Activated CD4-positive, alpha-beta T cell treated with anti-CD3 and anti-CD28 coated beads, Interleukin-2, Interleukin-4, amounts not matched to agents 100 ng/mL and 50 ng/mL, durations not matched to agents 16 hours and 8 hours (primary cell): ENCODE measurements around the gene RASL10A.
A peak's percentile ranks its signal among the peaks of the same experiment; 100 is the strongest.
"Not testable (repeated sequence)": the region's sequence is repeated elsewhere in the genome, so short reads cannot be mapped to it uniquely, and the experiment has no call there.

Experiments
- DNase-seq: peaks from one replicate; pipeline ENCODE4 v3.0.0-alpha.2; 2020; ENCODE audit warnings: low spot score

The RASL10A gene

GRCh38 chr22:29315286-29316140 lies at the start of gene RASL10A:
Gene RASL10A, minus strand, starts transcription at chr22:29315697. Its CDS starts 451 bp downstream, at chr22:29315246.
- DNase-seq = no peak

- no peak for DNase-seq
These were observed 44.0 kb upstream of the RASL10A start for GRCh38 chr22:29359469-29359868.

- not testable (repeated sequence) for DNase-seq
These were observed 41.8 kb upstream of the RASL10A start for GRCh38 chr22:29357193-29357890.

GRCh38 chr22:29353860-29354259 lies 38.4 kb upstream of the RASL10A start:
- no peak for DNase-seq

- no peak for DNase-seq
These were observed 37.8 kb upstream of the RASL10A start for GRCh38 chr22:29353286-29353685.

- DNase-seq = no peak
These were observed 37.3 kb upstream of the RASL10A start for GRCh38 chr22:29352778-29353177.

- no peak for DNase-seq
These were observed 36.4 kb upstream of the RASL10A start for GRCh38 chr22:29351891-29352290.

- DNase-seq = no peak
These were observed 35.5 kb upstream of the RASL10A start for GRCh38 chr22:29351042-29351441.

GRCh38 chr22:29348956-29349355 lies 33.5 kb upstream of the RASL10A start:
- no peak for DNase-seq

GRCh38 chr22:29348041-29348440 lies 32.5 kb upstream of the RASL10A start:
- no peak for DNase-seq

- no peak for DNase-seq
These were observed 31.2 kb upstream of the RASL10A start for GRCh38 chr22:29346659-29347058.

- DNase-seq = no peak
These were observed 30.4 kb upstream of the RASL10A start for GRCh38 chr22:29345932-29346331.

- not testable (repeated sequence) for DNase-seq
These were observed 29.4 kb upstream of the RASL10A start for GRCh38 chr22:29344889-29345288.

- no peak for DNase-seq
These were observed 28.6 kb upstream of the RASL10A start for GRCh38 chr22:29344137-29344536.

GRCh38 chr22:29343313-29343805 lies 27.9 kb upstream of the RASL10A start:
- DNase-seq = peak; percentile 48

- DNase-seq = no peak
These were observed 27.2 kb upstream of the RASL10A start for GRCh38 chr22:29342577-29343312.

- DNase-seq = no peak
These were observed 26.7 kb upstream of the RASL10A start for GRCh38 chr22:29342177-29342576.

GRCh38 chr22:29341849-29342127 lies 26.3 kb upstream of the RASL10A start:
- no peak for DNase-seq

GRCh38 chr22:29341056-29341848 lies 25.8 kb upstream of the RASL10A start:
- DNase-seq = no peak

- no peak for DNase-seq
These were observed 25.1 kb upstream of the RASL10A start for GRCh38 chr22:29340566-29340965.

GRCh38 chr22:29339381-29340235 lies 24.1 kb upstream of the RASL10A start:
- no peak for DNase-seq
